GM21423 (cell line): Measurements from ENCODE around the gene ATG5.
"Not testable (repeated sequence)": the region's sequence is repeated elsewhere in the genome, so short reads cannot be mapped to it uniquely, and the experiment has no call there.

ENCODE experiments used
- ATAC-seq: cut with Tn5 transposase; IDR thresholded peaks from one replicate; pipeline ENCODE4 v1.9.1; 2021; ENCODE audit warnings: mild to moderate bottlenecking, moderate library complexity; ENCODE audit not compliant: unreplicated experiment

Gene ATG5

DNA sequence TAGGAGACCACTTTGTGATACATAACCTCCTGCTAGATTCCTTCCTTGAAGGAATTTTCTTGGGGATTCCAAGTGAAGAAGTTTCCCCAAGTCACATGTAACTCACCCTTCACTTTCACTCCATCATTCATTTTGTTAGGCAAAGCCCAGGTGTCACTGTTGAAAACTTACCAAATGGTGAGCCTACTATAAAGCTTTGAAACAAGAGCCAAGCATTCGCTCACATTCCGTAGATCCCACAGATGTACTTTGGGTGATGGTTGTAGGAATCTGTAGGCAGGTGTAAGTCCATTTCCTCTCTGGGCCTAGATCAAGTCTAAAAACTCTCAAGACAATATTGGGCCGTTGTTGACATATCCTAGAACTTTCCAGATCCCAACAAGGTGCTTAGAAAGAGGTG, 165.4 kb downstream of the ATG5 start:
- no peak for ATAC-seq

DNA sequence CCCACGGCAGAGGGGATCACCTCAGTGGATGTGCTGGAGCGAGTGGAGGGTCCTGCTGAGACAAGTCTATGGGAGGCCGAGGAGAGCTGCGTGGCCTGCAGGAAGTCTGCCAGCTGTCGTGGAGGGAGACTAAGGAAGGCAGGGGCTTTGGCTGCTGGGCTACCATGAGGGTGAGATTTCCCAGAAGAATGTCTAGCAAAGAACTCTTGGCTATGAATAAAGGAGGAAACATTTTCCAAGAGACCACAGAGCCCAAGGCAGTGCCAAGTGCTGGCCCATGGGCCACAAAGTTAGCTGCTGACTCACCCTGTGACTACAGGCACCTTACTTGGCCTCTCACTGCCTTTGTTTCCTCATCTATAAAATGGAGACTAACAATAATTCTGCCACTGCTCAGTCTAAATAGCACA, 166.0 kb downstream of the ATG5 start:
- no peak for ATAC-seq

DNA sequence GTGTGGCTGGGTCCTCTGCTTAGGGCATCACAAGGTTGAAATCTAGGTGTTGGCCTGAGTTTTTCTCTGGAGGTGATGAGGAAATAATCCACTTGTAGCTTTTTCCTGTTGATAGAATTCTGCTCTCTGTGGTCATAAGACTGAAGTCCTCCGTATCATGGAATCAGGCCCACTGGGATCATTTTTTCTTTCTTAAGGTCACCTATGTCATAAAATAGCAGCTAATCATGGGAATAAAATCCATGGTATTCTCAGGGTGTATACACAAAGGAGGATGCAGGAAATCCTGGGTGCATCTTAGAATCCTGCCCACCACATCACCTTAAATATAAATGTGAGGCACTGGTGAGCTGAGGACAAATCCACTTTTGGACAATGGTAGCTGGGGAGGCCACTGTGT, 166.7 kb downstream of the ATG5 start:
- ATAC-seq = no peak

DNA sequence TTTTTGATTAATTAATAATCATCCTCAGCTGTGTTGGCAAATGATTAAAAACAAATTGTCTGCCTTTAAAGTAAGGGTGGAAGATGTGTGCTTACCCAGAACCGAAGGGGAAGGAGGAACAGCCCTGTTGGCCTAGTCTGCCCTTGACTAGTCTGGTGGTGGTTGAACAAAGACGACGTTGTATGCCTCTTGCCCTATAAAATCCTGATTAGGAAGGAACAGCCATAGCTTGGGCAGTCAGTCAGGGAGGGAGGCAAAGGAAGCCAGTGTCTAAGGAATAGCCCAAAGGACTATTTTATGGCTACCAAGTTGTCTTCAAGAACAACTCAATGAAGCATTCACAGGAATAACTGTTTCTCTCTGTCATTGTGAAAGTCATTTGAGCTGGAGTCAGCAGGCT, 168.7 kb downstream of the ATG5 start:
- ATAC-seq = no peak

DNA sequence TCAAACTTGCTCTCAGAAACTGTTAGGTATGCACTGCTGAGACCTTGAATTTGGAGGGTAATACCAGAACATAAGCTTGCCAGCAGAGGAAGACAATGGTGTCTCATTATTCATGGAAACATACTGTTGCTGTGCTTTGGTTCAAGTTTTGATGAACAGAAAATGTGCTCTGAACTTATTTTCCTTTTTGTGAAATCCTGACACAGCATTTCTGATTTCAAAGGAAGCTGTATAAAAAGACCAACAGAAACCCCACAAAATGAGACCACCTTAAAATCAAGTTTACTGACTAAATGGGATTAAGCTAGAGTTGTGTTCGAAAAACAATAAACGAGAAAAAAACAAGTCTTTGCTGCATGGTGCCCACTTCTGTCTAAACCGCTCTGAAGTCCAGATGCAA, 169.1 kb downstream of the ATG5 start:
- no peak for ATAC-seq

DNA sequence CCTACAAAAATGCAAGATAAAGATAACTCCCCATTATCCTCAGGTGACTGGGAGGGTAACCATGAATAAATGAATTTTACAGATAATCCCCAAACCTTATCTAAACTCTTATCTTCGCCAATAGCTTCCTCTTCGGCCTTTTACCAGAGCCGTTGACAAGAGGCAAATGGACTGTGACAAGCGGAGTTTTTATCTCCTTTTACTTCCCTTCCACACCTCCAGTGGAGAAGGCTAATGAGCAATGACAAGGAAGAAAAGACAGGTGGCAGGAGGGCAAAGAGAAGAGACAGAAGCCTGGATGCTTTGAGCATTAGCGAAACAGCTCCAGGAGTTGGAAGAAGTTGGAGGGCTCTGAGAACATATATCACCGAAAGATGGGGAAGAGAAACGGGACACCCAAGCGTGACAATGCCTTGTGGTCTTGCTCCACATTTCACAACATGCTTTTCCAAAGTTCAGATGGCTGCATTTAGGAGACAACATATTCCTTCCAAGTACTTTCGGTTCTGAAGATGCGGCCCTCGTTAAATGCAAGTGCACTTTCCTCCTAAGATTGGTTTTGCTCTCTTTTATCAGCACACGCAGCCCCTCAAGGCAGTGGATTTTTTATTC, 170.2 kb downstream of the ATG5 start:
- no peak for ATAC-seq

DNA sequence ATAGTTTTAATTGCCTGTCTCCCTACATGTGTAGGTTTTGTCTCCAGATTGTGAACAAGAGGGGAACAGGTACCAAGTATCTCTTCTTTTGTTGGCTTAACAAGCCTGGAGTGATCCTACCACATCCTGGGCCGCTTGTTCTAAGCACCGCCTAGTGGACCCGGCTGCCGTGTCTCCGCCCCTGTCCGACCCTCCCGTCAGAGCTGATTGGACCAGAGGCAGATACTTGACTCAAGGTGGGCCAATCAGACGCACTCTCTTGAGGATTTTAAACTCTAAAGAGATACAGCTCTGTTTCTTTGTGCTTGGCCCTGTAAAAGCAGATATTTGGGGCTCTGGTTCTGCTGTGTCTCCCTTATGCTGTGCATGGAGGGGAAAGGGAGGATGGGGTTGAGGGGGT, 171.2 kb downstream of the ATG5 start:
- ATAC-seq = no peak

DNA sequence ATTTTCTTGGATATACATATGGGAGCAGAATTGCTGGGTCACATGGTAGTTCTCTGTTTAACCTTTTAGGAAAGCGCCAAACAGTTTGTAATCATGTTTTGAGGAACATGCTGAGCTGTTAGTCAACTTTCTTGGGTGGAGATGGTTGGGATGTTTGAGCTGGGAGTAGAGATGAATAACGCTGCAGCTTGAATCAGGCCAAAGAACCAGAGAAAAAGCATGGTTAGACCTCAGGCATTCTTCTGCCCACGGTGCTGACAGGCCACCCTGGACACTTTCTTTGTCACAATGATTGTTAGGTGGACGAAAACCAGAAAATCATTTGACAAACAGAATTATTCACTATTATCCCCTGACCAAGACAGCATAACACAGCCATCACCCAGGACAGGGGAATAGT, 172.6 kb downstream of the ATG5 start:
- no peak for ATAC-seq

DNA sequence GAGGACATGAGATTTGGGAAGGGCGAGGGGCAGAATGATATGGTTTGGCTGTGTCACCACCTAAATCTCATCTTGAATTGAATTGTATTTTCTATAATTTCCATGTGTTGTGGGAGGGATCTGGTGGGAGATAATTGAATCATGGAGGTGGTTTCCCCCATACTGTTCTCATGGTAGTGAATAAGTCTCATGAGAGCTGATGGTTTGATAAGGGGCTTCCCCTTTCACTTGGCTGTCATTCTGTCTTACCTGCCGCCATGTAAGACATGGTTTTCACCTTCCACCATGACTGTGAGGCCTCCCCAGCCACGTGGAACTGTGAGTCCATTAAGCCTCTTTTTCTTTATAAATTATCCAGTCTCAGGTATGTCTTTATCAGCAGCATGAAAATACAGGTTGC, 173.1 kb downstream of the ATG5 start:
- not testable (repeated sequence) for ATAC-seq

DNA sequence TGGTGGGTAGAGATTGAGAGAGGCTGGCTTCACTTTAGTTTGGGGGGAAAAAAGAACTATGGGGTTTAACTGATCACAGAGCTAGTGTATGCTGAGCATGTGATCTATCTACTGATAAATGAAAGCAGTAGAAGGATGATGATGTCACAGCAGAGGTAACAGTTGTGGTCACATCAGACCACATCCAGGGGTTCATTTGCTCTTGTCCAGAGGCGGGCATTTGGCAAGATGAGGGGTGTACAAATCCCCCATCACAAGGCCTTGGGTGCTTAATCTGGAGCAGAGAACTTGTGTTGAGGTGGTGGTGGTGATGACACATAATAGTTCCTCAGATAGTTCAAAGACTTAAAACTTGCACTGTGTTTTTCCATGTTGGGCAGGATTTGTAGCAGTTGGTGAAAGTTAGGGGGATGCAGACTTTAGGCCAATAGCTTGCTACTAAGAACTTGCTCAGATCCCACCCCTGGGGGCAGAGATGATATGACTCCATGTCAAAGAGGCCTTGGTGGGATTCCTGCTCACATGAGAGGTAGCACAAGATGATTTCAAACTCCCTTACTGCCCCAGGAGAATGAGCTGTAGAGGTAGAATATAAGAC, 176.0 kb downstream of the ATG5 start:
- ATAC-seq = no peak

DNA sequence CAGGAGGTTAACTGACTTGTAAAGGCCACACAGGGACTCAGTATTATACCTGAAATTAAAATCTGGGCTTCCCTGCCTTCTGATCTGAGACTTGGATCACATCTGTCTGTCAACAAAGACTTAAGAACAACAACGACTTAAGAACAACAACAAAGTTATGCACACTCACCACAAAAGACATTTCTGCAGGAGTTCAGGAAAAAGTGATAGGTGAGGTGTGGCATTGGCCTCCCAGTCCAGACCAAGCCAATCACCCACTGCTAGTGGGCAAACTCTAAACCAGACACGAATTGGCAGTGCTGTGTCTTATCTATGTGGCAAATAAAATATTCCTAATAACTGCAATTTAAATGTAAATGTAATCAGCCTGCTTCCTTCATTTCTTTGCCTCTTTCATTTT, 178.1 kb downstream of the ATG5 start:
- no peak for ATAC-seq

DNA sequence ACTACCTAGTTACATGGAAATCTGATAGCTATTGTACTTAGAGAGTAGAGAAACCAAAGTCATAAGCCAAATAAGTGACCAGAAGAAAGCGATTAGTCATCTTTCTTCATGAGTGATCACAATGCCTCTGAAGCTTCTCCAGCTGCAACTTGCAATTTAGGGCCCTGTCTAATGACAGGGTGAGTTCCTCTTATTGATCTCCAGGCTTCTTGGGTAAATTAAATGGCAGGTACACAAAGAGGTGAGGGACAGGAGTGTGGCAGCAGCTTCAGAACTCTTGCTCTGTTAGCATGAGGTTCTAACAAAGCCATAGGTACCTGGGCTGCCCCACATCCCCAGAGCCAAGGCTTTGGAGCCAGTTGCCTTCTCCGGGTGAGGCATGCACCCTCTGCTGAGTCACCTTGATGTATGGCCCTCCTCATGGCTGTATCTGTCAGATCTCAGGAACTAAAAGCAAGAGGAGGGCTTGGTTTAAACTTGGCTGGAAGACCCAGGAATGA, 178.7 kb downstream of the ATG5 start:
- peak; percentile 47 for ATAC-seq

DNA sequence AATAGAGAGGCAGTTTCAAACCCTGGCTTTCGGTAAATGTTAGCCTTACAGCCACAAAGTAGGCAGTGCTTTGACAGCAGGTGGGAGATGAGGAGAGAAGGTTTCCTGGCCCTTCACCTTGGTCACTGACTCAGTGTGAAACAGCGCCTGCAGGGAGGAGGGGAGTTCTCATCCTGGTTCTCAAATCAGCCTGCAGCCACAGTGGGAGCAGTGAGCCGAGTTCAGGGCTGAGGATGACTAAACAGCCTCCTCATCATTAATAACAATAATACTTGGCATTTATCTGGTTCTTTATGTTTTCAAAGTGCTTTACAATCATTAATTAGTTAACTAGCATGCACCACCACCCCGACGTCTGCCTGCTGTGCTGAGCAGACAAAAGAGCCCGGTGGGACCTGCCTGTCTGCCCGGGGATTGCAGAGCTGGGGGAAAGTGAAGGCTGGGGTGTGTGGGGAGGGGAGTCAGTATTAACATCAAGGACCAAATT, 179.8 kb downstream of the ATG5 start:
- ATAC-seq = peak; percentile 34

DNA sequence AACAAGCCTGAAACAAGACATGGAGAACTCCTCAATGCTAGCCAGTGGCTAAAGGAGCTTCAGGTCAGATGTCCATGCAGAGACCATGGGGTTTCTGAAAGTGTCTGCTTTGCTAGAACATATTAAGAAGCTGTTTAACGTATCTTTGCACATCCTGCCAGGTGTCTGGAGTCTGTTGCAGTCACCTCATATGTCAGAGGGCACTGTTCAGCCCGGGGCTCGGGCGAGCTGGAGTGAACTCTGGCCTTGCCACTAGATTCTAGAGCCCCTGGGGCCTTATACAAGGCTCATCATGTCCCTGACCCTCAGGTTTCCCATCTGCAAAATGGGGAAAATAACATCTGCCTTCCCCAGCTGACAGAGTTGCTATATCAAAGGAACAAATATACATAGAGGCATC, 180.4 kb downstream of the ATG5 start:
- no peak for ATAC-seq

DNA sequence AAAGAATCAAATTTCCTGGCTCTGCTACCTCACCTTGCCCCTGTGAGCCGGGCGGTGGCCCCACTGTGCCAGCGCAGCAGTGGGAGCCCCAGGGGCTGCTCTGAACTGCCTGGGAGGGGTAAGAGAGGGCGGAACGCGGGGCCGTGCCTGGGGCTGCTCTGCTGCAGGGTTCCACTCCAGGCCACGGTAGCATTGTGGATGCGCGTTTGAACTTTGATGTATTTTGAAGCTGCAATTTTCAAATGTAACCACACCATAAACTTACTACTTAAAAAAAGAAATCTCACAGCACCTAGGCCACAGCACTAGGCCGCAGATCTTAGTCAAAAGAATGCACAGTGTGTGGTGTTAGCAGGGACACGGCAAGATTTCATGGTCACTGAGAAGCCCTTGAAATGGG, 181.9 kb downstream of the ATG5 start:
- ATAC-seq = no peak

DNA sequence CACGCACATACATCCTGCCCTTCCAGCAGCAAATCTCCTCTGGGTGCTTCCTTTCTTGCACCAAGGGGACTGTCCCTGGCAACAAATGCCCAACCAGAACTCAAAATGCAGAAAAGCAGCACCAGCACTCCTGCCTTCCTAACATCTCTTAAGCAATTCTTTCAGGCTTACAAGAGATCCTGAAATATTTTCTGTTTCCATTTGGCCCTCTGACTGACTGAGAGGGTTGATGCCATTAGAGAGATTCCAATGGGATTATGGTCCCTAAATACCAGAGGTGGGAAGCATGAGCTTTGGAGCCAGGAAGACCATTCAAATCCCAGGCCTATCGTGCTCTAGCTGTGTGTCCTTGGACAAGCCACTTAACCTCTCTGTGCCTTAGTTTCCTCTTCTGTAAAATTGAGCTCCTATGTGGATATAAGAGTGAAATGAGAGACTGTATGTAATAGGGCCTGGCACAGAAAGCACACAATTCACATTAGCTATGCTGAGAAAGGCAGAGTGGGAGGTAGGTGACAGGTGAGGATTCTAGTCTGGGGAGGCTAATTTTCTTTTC, 182.6 kb downstream of the ATG5 start:
- ATAC-seq = no peak

DNA sequence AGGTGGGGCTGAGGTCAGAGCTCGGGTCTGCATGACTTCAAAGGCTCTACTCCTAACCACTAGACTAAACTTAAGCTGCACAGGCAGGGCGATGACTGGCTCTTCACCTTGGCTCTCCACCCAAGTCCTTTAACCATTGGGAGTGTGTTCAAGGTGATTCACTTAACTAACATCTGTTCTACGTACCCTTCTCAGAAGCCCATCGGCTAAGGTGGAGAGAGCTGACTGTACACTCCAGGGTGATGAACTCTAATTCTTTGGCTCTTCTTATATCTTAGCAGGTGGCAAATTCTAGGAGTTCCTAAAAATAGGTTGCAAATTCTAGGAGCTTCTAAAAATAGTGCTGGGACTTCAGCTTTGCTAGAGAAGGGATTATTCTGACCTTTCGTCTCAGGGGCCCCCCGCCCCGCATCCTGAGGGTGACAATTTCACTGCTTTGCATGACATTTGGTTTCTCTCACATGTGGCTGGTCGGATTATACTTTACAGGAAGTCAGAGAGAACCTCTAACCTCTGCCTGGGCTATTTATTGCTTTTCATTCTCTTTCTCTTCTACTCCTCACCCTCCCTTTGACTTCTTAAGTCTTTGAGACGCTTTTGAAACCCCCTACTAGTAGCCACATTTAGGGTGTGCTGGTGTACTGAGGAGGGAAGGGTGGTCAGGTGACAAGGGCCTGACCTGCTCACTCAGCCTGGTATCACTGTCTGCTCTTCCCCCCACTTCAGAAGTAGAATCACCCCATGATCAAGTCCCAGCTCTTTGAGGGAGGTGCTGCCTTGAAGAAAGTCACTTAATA, 183.9 kb downstream of the ATG5 start:
- ATAC-seq = peak; percentile 77

DNA sequence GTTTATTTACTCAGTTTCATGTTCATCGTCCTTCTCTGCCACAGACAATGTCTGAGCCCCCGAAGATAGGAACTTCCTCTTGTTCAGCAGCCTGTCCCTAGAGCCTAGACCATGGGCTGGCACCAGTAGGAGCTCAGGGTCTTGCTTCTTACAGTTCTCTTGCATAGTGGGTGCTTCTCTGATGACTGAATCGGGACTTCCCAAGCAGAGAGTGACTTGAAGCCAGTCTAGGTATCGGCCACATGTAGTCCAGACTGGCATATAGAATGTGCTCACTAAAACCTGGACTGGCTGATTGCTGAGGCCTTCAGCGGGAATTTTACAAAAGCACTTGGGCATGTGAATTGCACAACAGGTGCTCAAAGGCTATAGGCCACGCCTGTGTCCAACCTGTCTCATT, 187.4 kb downstream of the ATG5 start:
- ATAC-seq = no peak

DNA sequence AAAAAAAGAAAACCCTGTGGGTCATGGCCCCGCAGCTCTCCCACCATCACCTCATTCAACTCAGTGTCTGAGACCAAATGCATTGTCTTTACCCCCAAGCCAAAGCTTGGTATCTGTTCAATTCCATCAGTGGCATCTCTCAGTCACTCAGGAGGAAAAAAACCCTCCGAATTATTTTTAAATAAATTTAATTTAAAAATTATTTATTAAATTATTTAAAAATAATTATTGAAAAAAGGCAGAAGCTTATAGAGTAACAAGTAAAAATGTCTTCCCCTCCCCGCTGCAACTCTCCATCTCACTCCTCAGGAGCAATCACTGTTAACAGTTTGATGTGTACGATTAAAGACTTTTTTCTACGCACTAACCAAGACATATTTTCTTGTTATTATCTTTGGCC, 188.7 kb downstream of the ATG5 start:
- no peak for ATAC-seq

DNA sequence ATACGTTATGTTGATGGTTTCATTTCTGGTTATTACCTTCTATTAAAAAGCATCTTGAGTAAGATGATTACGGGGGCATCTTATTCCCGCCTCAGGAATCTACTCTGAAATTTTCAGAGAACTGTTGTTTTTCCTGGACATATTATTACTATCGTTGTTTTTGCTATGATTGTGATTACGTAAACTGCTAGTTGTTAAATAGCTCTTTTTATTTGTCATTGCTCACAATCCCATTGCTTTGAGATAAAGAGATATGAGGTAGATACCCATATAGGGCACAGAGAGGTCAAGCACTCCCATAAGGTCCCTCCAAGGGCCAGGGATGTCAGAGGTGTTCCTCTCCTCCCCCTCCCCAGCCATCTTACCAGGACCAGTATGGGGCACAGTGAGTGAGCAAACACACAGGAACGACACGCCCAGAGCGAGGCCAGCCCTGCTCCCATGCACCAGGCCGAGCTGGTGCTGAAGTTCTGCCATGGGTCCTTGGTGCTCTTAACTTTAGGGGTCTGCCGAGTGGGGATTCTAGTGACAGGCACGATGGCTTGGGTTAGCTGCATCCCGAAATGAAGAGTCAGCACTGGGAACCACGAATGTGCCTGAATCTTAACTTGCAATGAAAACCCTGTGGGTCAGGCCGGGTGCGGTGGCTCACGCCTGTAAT, 189.5 kb downstream of the ATG5 start:
- no peak for ATAC-seq
